Skin epidermis (tissue), 12 donors: ENCODE data around the gene PRDM5.

ENCODE experiments used
- H3K27ac ChIP-seq, 21 experiments: fragments of 200-600 bp; sonication (generic) in 11 of 21; one replicate each; pipeline ENCODE4 v1.5.0; 2020; ENCODE audit warnings: mild to moderate bottlenecking in 3 of 21, inconsistent platforms in 2 of 21, moderate library complexity in 2 of 21
- H3K4me3 ChIP-seq, 7 experiments: fragments of 200-600 bp; sonication (generic) in 2 of 7; one replicate each; pipeline ENCODE4 v1.5.0; 2020; ENCODE audit warnings: inconsistent platforms in 2 of 7, mild to moderate bottlenecking in 2 of 7, moderate library complexity in 1 of 7

The PRDM5 gene

GRCh38 chr4:120922381-120923206 lies at the start of gene PRDM5:
PRDM5 (minus strand) TSS chr4:120922726; CDS start chr4:120922608, 118 bp downstream.
- peak within 1 kb of the TSS; percentile 73 to 97 (median 87) for H3K27ac ChIP-seq
- peak within 1 kb of the TSS; percentile 53 to 83 (median 65) for H3K4me3 ChIP-seq

GRCh38 chr4:120971884-120972283 lies 49.4 kb upstream of the PRDM5 start:
- no peak overlapping the region for H3K27ac ChIP-seq
- H3K4me3 ChIP-seq = no peak overlapping the region

GRCh38 chr4:120965938-120966337 lies 43.4 kb upstream of the PRDM5 start:
- Histone ChIP-seq H3K4me3 (no peak overlapping the region), H3K27ac (no peak overlapping the region)

GRCh38 chr4:120964596-120964995 lies 42.1 kb upstream of the PRDM5 start:
- H3K27ac ChIP-seq = no peak overlapping the region

GRCh38 chr4:120963449-120963848 lies 40.9 kb upstream of the PRDM5 start:
- no peak overlapping the region for H3K4me3 ChIP-seq
- no peak overlapping the region for H3K27ac ChIP-seq

More at GRCh38 chr4:120964596-120964995, 42.1 kb upstream of the PRDM5 start:
- no peak overlapping the region for H3K4me3 ChIP-seq

- H3K4me3 ChIP-seq = no peak overlapping the region
These were observed 38.2 kb upstream of the PRDM5 start for GRCh38 chr4:120960656-120961267.

GRCh38 chr4:120948382-120948781 lies 25.9 kb upstream of the PRDM5 start:
- Histone ChIP-seq H3K27ac (no peak overlapping the region), H3K4me3 (no peak overlapping the region)

More at GRCh38 chr4:120960656-120961267, 38.2 kb upstream of the PRDM5 start:
- H3K27ac ChIP-seq = no peak overlapping the region

- H3K4me3 ChIP-seq = no peak overlapping the region
These were observed 20.2 kb upstream of the PRDM5 start for GRCh38 chr4:120942776-120943175.

GRCh38 chr4:120940547-120940946 lies 18.0 kb upstream of the PRDM5 start:
- H3K4me3 ChIP-seq = no peak overlapping the region

More at GRCh38 chr4:120942776-120943175, 20.2 kb upstream of the PRDM5 start:
- no peak overlapping the region for H3K27ac ChIP-seq

GRCh38 chr4:120939693-120940092 lies 17.2 kb upstream of the PRDM5 start:
- Histone ChIP-seq H3K4me3 (no peak overlapping the region), H3K27ac (no peak overlapping the region)

More at GRCh38 chr4:120940547-120940946, 18.0 kb upstream of the PRDM5 start:
- H3K27ac ChIP-seq = no peak overlapping the region

- Histone ChIP-seq H3K27ac (no peak overlapping the region), H3K4me3 (no peak overlapping the region)
These were observed 7.3 kb upstream of the PRDM5 start for GRCh38 chr4:120929847-120930246.

- H3K4me3 ChIP-seq = no peak overlapping the region
- no peak overlapping the region for H3K27ac ChIP-seq
These were observed 5.4 kb upstream of the PRDM5 start for GRCh38 chr4:120927801-120928409.

GRCh38 chr4:120926358-120927025 lies 4.0 kb upstream of the PRDM5 start:
- no peak overlapping the region for H3K4me3 ChIP-seq

GRCh38 chr4:120924931-120925330 lies 2.4 kb upstream of the PRDM5 start:
- no peak overlapping the region for H3K4me3 ChIP-seq
- H3K27ac ChIP-seq = no peak overlapping the region

More at GRCh38 chr4:120926358-120927025, 4.0 kb upstream of the PRDM5 start:
- no peak overlapping the region for H3K27ac ChIP-seq

- peak overlapping the region; percentile 53 to 83 (median 65) for H3K4me3 ChIP-seq
These were observed 639 bp upstream of the PRDM5 start for GRCh38 chr4:120923207-120923522.

GRCh38 chr4:120921456-120922380 lies 808 bp downstream of the PRDM5 start:
- H3K4me3 ChIP-seq = peak overlapping the region; percentile 53 to 83 (median 65)

More at GRCh38 chr4:120923207-120923522, 639 bp upstream of the PRDM5 start:
- peak overlapping the region in 20 of 21 experiments; percentile 78 to 97 (median 87) for H3K27ac ChIP-seq

GRCh38 chr4:120920666-120921065 lies 1.9 kb downstream of the PRDM5 start:
- no peak overlapping the region for H3K4me3 ChIP-seq
- H3K27ac ChIP-seq = no peak overlapping the region

More at GRCh38 chr4:120921456-120922380, 808 bp downstream of the PRDM5 start:
- peak overlapping the region; percentile 73 to 97 (median 87) for H3K27ac ChIP-seq

GRCh38 chr4:120919358-120919757 lies 3.2 kb downstream of the PRDM5 start:
- Histone ChIP-seq H3K27ac (peak overlapping the region in 1 of 21 experiments; percentile 7), H3K4me3 (no peak overlapping the region)

GRCh38 chr4:120918788-120919187 lies 3.7 kb downstream of the PRDM5 start:
- H3K4me3 ChIP-seq = no peak overlapping the region
- H3K27ac ChIP-seq = peak overlapping the region in 1 of 21 experiments; percentile 7
